ENCODE measurements around the gene DAB1. TPM values are rescaled to one million over a fixed set of nuclear protein-coding genes. Genes with fewer than 3 reads are reported as not detected.

DAB1 gene
- total RNA-seq, 1 donor from 2014 or later = 14.6 TPM

DNA sequence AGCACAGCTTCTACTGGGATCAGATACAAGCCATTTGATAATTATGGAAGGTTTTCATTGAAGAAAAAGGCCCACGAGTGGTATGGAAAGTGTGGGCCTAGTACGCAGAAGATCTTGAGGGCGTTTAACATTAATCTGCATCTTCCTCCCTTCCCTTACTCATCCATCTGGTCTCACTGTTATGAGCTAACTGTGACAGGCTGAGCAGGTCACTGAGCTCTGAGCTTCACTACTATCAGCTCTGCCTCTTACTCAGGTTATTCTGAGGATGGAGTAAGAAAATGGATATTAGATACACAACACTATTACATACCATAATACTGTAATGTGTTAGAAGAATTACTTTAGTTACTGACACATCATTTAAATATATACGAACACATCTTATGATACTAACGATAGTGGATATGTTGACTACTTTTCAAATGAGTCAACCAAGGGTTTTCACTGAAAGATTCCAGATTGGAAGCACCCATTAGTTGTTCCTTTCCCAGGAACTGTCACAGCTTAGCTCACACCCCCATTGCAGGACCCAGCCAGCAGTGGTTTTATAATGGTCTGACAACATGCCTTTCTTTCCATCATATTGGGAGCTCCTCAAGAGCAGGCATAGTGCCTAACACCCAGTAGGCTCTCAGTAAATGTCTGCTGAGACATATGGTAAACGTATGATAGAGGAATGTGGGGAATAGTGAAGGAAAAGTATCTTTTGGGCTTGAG is 360.3 kb downstream of the DAB1 start:
- Histone ChIP-seq H4K20me1 (ENCODE audit: low read depth) (no peaks in the 10 kb centered on the region), H3K9ac (no peak overlapping the region), H3K4me1 (peaks cover 39% of the 10 kb centered on the region), H3F3A (ENCODE audit: low read depth) (peaks cover 5% of the 10 kb centered on the region), H3K9me3 (ENCODE audit: low read depth) (no peaks in the 10 kb centered on the region), H3K4me3 (no peak overlapping the region), H3K79me2 (ENCODE audit: low read depth) (no peaks in the 10 kb centered on the region), H3K36me3 (no peaks in the 10 kb centered on the region), H3K4me2 (no peak overlapping the region), H2AFZ (replicated peaks) (no peak overlapping the region), H3K27ac (no peak overlapping the region), H3K27me3 (no peaks in the 10 kb centered on the region)
- H3K36me3 Mint-ChIP-seq = peaks cover 5% of the 10 kb centered on the region
- H3K27me3 Mint-ChIP-seq (ENCODE audit: insufficient read depth, low read depth) = no peaks in the 10 kb centered on the region
- TF ChIP-seq EZH2 (IDR thresholded peaks at IDR 0.05) = no peak
- TF ChIP-seq EZH2phosphoT487 (IDR thresholded peaks at IDR 0.05) = no peak
- H3K4me1 Mint-ChIP-seq = peaks cover 9% of the 10 kb centered on the region
- H3K9me3 Mint-ChIP-seq = no peaks in the 10 kb centered on the region
- no peak for DNase-seq (ENCODE audit: low spot score)
- no peak overlapping the region for H3K27ac Mint-ChIP-seq
- no peak overlapping the region for H3K4me3 Mint-ChIP-seq

- Mint-ChIP-seq H3K4me1 (peaks cover 5% of the 10 kb centered on the region), H3K27ac (no peak overlapping the region), H3K27me3 (ENCODE audit: insufficient read depth, low read depth) (no peaks in the 10 kb centered on the region), H3K9me3 (no peaks in the 10 kb centered on the region), H3K4me3 (no peak overlapping the region), H3K36me3 (peaks cover 5% of the 10 kb centered on the region)
- H3K9ac ChIP-seq = no peak overlapping the region
- peaks cover 17% of the 10 kb centered on the region for H3K4me1 ChIP-seq
- H3K9me3 ChIP-seq (ENCODE audit: low read depth) = no peaks in the 10 kb centered on the region
- H3K36me3 ChIP-seq = no peaks in the 10 kb centered on the region
- TF ChIP-seq EZH2 (IDR thresholded peaks at IDR 0.05) = no peak
- TF ChIP-seq EZH2phosphoT487 (IDR thresholded peaks at IDR 0.05) = no peak
- TF ChIP-seq, protein P1, sequence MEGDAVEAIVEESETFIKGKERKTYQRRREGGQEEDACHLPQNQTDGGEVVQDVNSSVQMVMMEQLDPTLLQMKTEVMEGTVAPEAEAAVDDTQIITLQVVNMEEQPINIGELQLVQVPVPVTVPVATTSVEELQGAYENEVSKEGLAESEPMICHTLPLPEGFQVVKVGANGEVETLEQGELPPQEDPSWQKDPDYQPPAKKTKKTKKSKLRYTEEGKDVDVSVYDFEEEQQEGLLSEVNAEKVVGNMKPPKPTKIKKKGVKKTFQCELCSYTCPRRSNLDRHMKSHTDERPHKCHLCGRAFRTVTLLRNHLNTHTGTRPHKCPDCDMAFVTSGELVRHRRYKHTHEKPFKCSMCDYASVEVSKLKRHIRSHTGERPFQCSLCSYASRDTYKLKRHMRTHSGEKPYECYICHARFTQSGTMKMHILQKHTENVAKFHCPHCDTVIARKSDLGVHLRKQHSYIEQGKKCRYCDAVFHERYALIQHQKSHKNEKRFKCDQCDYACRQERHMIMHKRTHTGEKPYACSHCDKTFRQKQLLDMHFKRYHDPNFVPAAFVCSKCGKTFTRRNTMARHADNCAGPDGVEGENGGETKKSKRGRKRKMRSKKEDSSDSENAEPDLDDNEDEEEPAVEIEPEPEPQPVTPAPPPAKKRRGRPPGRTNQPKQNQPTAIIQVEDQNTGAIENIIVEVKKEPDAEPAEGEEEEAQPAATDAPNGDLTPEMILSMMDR (IDR thresholded peaks at IDR 0.05) = no peak
- H3K4me2 ChIP-seq = no peak overlapping the region
- no peaks in the 10 kb centered on the region for H3K27me3 ChIP-seq
- H3K4me3 ChIP-seq = no peak overlapping the region
- peaks cover 5% of the 10 kb centered on the region for H3F3A ChIP-seq (ENCODE audit: low read depth)
- no peak overlapping the region for H3K27ac ChIP-seq
- no peaks in the 10 kb centered on the region for H4K20me1 ChIP-seq (ENCODE audit: low read depth)
- H2AFZ ChIP-seq (replicated peaks) = no peak overlapping the region
- no peak for DNase-seq (ENCODE audit: low spot score)
- H3K79me2 ChIP-seq (ENCODE audit: low read depth) = no peaks in the 10 kb centered on the region
Observed at GRCh38 chr1:57061369-57061768, 362.5 kb downstream of the DAB1 start.

DNA sequence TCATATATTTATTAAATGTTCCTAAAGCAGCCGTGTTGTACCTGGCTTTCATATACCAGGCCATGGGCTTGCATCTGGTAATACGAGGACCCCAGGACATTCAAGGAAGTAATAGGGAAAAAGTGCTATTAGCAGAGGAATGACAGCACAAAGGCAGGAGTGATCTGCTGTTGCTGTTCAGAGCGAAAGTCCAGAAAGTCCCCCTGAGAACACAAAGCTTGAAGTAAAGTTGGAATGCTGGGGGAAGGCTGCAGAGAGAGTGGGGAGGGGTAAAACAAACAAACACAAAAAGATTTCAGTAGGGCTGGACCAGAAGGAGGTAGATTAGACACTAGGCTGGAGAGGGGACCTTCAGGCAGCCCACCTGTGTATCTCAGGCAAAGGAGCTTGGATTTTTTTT is 363.4 kb downstream of the DAB1 start:
- Mint-ChIP-seq H3K4me3 (no peak overlapping the region), H3K27ac (peak overlapping the region; percentile 26), H3K9me3 (no peaks in the 10 kb centered on the region), H3K36me3 (peaks cover 5% of the 10 kb centered on the region), H3K27me3 (ENCODE audit: insufficient read depth, low read depth) (no peaks in the 10 kb centered on the region), H3K4me1 (peaks cover 5% of the 10 kb centered on the region)
- H3K4me3 ChIP-seq = no peak overlapping the region
- no peaks in the 10 kb centered on the region for H3K9me3 ChIP-seq (ENCODE audit: low read depth)
- DNase-seq (ENCODE audit: low spot score) = peak; percentile 16
- H2AFZ ChIP-seq (replicated peaks) = no peak overlapping the region
- H3K4me1 ChIP-seq = peaks cover 17% of the 10 kb centered on the region
- TF ChIP-seq, protein P1 (IDR thresholded peaks at IDR 0.05) = no peak
- TF ChIP-seq EZH2phosphoT487 (IDR thresholded peaks at IDR 0.05) = no peak
- no peak overlapping the region for H3K27ac ChIP-seq
- H3K79me2 ChIP-seq (ENCODE audit: low read depth) = no peaks in the 10 kb centered on the region
- no peaks in the 10 kb centered on the region for H3K27me3 ChIP-seq
- H3K9ac ChIP-seq = no peak overlapping the region
- no peaks in the 10 kb centered on the region for H4K20me1 ChIP-seq (ENCODE audit: low read depth)
- H3K36me3 ChIP-seq = no peaks in the 10 kb centered on the region
- H3F3A ChIP-seq (ENCODE audit: low read depth) = peaks cover 5% of the 10 kb centered on the region
- peak overlapping the region; percentile 2 for H3K4me2 ChIP-seq

All from neural progenitor cell (in vitro differentiated cells).